HG03571 (cell line): ENCODE measurements around the gene OR6N2.

Experiments
- ATAC-seq: cut with Tn5 transposase; IDR thresholded peaks from one replicate; pipeline ENCODE4 v1.9.1; 2021; ENCODE audit not compliant: unreplicated experiment

OR6N2 gene

GRCh38 chr1:158771950-158772866 lies 8.8 kb downstream of the OR6N2 start, which contains the start of gene OR6N1:
TSS of gene OR6N1 (minus strand) at chr1:158772195. CDS start at chr1:158766682, 5,513 bp downstream.
- ATAC-seq: no peak

- ATAC-seq: no peak
Measured at GRCh38 chr1:158754420-158754819, 26.6 kb downstream of the OR6N2 start, which contains the start of gene OR6K6. TSS of gene OR6K6 (plus strand) at chr1:158754720. CDS start at chr1:158754888, 168 bp downstream.

GRCh38 chr1:158752155-158752712 lies 28.8 kb downstream of the OR6N2 start:
- ATAC-seq: no peak

- no peak for ATAC-seq
Measured at GRCh38 chr1:158735848-158736247, 45.2 kb downstream of the OR6N2 start.

GRCh38 chr1:158732524-158732923 lies 48.5 kb downstream of the OR6N2 start:
- no peak for ATAC-seq

GRCh38 chr1:158731707-158732106 lies 49.3 kb downstream of the OR6N2 start:
- ATAC-seq: no peak

GRCh38 chr1:158730453-158730852 lies 50.6 kb downstream of the OR6N2 start:
- no peak for ATAC-seq

GRCh38 chr1:158728510-158729225 lies 52.3 kb downstream of the OR6N2 start:
- no peak for ATAC-seq

- ATAC-seq: no peak
Measured at GRCh38 chr1:158724442-158724841, 56.6 kb downstream of the OR6N2 start.
